Left renal pelvis (tissue), 4 donors: ENCODE data around the gene SECTM1. TPM values are rescaled to one million over a fixed set of nuclear protein-coding genes. Genes with fewer than 3 reads are reported as not detected.

Experiments used
- DNase-seq, 4 donors: peaks; one replicate each; pipeline ENCODE4 v3.0.0-alpha.2; 2013; ENCODE audit warnings: low read depth in 4 of 4, low spot score in 3 of 4
- polyA plus RNA-seq, 4 donors: library from polyadenylated mRNA; unstranded; fragments of 120-200 nt; gene quantifications; one replicate each; pipeline ENCODE4 v1.2.1, GENCODE V29; 2013; ENCODE audit not compliant: insufficient read length in 4 of 4

Gene SECTM1
- polyA plus RNA-seq, 4 donors: 1.3 to 13.6 (median 1.9) TPM

- DNase-seq: no peak
Measured at GRCh38 chr17:82317394-82318168, 16.0 kb downstream of the SECTM1 start, which contains the start of gene CD7. Gene CD7 (minus strand): TSS chr17:82317608. CDS start chr17:82317495, 113 bp downstream.

GRCh38 chr17:82316651-82317393 lies 16.7 kb downstream of the SECTM1 start:
- DNase-seq: no peak

DNA sequence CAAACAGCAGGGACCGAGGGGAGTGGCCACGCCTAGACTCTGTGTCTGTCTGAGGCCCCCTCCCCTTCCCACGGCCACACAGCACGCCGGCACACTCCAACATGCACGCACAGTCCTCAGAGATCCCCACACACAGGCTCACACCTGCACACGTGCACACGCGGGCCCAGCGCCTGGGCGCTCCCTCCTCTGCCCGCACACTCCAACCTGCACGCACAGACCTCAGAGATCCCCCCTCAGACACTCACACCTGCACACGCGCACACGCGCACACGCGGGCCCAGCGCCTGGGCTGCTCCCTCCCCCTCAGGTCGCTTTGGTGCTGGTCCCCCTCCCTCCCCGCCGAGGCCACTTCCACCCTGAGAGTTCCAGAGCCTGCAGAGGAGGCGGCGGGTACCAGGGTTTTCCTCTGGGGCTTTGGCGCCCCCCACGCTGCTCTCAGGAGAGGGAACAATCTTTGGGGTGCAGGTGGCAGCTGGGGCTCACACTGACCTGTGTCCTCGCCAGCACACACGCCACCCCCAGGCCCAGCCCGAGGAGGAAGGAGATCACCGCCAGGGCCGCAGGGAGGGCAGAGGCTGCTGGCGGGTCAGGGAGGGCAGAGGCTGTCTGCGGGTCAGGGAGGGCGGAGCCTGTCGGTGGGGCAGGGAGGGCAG lies 17.7 kb downstream of the SECTM1 start:
- DNase-seq: no peak

DNA sequence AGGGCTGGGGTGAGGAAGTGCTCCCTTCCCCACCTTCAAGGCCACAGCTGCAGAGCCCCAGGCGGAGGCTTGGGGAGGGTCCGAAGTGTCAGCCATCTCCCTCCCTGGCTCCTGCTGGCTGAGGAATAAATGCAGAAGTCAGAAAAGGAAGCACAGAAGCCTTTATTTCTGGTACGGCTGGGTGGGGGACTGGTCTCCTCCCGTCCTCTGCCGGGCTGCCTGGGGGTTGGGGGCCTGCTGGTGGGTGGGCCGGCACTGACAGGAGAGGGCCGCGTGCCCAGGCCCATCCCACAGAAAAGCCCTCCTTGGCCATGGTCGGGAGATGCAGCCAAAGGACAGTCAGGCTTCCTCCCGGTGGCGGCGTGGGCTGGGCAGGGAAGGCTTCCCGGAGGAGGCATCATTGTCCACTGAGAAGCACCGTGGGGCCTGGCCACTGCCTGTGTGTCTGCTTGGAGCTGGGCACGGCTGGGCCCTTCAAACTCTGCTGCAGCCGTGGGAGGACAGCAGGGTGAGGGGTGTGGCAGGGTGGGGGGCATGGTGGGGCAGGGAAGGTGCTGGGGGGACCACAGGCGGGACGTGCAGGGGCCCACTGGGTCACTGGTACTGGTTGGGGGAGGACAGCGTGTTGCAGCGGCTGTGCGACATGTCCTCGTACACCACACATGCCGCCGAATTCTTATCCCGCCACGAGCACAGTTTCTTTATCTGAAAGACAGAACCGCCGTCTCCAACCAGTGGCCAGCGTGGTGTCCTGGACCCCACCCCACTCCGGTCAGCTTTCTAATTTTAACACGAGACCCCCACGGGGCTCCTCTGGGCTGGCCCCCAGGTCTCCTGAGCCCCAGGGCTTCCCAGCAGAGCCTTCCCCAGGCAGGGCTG lies 18.6 kb downstream of the SECTM1 start:
- no peak for DNase-seq

- DNase-seq: no peak
Measured at GRCh38 chr17:82314012-82314726, 19.4 kb downstream of the SECTM1 start.

DNA sequence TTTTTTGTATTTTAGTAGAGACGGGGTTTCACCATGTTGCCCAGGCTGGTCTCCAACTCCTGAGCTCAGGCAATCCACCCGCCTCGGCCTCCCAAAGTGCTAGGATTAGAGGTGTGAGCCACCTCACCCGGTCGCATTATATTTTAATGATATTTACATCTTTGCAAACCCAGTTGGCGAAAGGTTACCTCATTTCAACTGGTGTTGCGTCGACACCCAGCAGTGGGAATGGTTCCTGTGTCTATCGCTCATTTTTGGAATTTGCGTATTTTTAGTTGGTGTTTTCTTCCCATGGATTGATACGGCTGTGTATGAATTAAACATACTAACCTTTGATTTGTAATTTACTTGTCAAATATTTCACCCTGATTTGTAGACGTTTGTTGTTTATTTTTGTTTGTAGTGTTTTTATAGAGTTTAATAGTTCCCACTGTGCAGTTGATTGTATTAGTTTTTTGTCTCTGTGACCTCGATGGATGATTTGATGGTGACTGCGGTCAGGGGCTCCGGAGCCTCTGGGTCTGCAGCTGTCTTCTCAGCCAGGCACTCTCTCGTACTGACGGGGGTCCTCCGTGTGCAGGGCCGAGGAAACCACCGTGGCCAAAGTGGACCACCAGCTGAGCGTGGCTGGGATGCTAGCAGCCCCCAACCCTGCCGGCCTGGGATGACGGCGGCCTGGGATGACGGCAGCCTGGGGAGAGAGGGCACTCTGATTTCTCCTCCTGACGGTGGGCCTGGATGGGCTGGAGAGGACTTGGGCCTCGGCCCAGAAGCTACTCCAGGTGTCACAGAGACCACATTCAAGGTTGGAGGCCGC lies 20.2 kb downstream of the SECTM1 start:
- DNase-seq: no peak

DNA sequence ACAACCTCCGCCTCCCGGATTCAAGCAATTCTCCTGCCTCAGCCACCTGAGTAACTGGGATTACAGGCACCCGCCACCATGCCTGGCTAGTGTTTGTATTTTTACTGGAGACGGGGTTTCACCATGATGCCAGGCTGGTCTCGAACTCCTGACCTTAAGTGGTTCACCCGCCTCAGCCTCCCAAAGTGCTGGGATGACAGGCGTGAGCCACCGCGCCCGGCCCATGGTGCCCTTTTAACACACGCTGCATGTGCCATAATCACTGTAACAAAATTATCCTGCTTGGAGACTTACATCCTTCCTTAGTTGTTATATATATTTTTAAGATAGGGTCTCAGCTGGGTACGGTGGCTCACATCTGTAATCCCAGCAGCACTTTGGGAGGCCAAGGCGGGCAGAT lies 21.6 kb downstream of the SECTM1 start:
- no peak for DNase-seq

DNA sequence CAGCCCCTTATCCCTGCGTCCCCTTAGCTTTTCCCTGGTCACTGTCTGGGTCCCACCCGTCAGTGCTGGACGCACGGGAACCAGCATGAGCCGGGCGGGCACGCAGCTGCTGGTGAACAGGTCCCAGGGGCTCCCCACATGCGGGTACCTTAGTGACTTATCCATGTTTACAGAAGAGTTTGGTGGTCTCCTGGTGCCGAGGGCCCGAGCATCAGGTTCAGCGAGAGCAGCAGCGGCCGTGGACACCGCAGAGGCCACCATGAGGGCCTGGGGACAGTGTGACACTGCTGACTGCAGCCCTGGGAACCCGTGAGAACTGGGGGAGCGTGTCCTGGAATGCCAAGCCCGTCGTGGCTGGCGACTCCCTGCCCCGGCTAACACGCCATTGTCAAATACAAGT lies 22.7 kb downstream of the SECTM1 start:
- no peak for DNase-seq

- no peak for DNase-seq
Measured at GRCh38 chr17:82309656-82310570, 23.7 kb downstream of the SECTM1 start.

GRCh38 chr17:82305727-82306300 lies 27.8 kb downstream of the SECTM1 start:
- no peak for DNase-seq

DNA sequence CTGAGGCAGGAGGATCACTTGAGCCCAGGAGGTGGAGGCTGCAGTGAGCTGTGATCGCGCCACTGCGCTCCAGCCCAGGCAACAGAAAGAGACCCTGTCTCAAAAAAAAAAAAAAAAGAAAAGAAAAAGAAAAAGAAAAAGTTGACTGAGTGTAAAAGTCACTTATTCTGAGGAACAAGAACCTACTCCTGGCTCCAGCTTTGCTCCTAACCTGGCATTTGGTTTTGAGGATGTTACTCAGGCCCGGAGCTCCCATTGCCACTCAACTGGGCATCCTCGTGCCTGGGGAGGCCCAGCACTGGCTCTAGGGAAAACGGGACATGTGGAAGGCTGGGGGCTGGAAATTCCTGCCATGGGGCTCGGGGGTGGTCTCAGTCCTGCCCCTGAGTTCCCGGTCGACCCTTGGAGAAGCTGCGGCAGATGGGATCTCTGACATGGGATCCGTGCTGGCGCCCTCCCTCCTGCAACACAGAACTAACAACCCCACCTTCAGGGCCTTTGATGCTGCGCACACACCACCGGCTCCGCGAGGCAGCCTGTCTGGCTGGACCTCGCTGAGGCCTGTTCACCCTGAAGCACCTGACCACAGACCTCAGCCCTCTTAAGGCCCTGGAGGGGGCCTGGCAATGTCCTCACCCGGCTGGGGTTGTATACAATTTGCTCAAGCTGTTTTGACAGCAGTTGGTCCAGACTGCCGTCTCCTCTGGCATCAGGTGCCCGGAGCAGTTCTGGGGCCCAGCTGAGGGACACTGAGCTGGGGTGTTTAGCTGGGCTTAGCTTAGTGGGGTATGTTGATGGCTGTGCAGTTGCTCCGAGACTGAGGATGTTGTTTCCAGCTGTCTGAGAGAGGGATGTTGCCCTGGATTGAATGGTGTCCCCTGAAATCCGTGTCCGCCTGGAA lies 28.5 kb downstream of the SECTM1 start:
- no peak for DNase-seq

GRCh38 chr17:82303944-82304808 lies 29.4 kb downstream of the SECTM1 start:
- DNase-seq: no peak

DNA sequence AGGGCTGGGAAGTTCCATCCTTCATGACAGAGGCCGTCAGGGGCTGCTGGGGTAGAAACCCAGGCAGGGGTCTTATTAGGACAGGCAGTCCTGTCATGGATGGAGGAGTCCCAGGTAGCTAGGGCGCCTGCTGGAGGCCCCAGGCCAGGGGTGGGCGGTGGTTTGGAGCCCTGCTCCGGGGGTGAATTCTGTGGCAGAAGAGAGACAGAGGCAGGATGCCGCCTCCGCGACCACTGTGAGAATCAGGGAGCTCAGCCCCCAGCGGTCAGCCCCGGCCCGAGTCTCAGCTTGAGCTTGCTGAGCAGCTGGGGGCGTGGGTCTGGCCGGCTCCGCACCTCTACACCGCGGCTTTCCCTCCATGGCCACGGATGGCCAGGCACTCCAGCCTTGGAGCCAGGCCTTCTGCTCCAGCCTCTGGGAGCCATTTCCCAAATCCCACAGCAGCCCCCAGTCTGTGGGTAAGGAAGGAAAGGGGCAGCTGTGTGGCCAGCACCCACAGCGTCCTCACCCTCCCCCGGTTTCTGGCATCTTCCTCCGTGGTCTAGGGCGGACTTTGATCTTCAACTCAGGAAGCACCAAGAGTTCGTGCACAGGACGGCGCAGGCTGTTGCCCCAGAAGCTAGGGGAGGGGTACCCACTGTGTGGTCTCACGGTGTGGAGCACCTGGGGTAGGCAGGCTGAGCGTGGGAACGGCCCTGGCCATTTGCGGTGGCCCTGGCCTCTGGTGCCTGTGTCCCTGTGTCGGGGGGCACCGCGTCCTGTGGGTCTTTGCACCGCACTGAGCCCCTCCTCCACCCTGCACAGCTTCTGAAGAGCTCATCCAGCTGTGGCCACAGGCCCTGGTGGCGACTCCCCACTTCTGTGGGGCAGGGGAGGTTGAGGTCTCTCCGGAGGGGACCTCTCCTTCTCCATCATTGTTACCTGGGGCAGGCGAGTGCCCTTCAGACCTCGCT lies 30.3 kb downstream of the SECTM1 start:
- no peak for DNase-seq

- no peak for DNase-seq
Measured at GRCh38 chr17:82302568-82302963, 31.0 kb downstream of the SECTM1 start.
